Measurements from ENCODE around the gene LRMDA.

Gene LRMDA

GRCh38 chr10:76576276-76576962, 1145.0 kb downstream of the LRMDA start:
- H3K36me3 ChIP-seq (ENCODE audit: insufficient read depth, low read length): no peaks in the 10 kb centered on the region
- H3K9me3 ChIP-seq (ENCODE audit: insufficient read depth, low read length, severe bottlenecking): no peaks in the 10 kb centered on the region
- TF ChIP-seq EZH2 (IDR thresholded peaks at IDR 0.05; ENCODE audit: borderline replicate concordance, low read depth, low read length, severe bottlenecking) (no peak), CTCF (IDR thresholded peaks at IDR 0.05; ENCODE audit: borderline replicate concordance, extremely low read depth, low read length, poor library complexity, severe bottlenecking) (no peak)
- H3K4me2 ChIP-seq (ENCODE audit: insufficient read depth, low read length): no peak overlapping the region
- no peak overlapping the region for H3K27ac ChIP-seq (ENCODE audit: low read length)
- ATAC-seq (ENCODE audit: insufficient read depth, low read depth) (no peak), DNase-seq (no peak)
- H3K79me2 ChIP-seq (ENCODE audit: insufficient read depth, low read length): no peaks in the 10 kb centered on the region
- no peaks in the 10 kb centered on the region for H3K4me1 ChIP-seq (ENCODE audit: insufficient read depth, low read length)
- H4K20me1 ChIP-seq (ENCODE audit: insufficient read depth, low read length): no peaks in the 10 kb centered on the region
- H3K9ac ChIP-seq (ENCODE audit: low read depth, low read length): no peak overlapping the region
- no peak overlapping the region for H2AFZ ChIP-seq (ENCODE audit: low read depth, low read length)
- H3K27me3 ChIP-seq (ENCODE audit: insufficient read depth, low read length, poor library complexity): no peaks in the 10 kb centered on the region
- no peak overlapping the region for H3K4me3 ChIP-seq (ENCODE audit: low read depth in 1 of 2, low read length in 2 of 2)

DNA sequence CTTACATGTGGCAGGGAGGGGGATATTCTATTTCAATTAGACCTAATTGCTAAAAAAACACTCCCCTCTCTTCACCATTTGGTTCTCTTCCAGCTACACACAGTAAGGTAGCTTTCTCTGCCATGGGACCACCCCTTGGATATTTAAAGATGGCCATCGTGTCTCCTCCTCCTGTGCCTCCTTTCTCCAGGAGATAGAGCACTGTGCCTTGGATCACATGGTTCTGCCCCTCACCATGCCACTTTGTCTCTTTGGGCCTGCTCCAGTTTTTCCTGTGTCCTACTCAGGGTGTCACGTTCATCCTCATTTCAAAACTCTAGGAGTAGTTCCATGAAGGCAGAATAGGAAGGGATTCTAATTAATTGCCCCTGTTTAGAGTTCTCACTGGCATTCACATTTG, 1146.0 kb downstream of the LRMDA start:
- no peaks in the 10 kb centered on the region for H3K4me1 ChIP-seq (ENCODE audit: insufficient read depth, low read length)
- H3K9me3 ChIP-seq (ENCODE audit: insufficient read depth, low read length, severe bottlenecking): no peaks in the 10 kb centered on the region
- no peak overlapping the region for H3K27ac ChIP-seq (ENCODE audit: low read length)
- DNase-seq: no peak
- no peak overlapping the region for H2AFZ ChIP-seq (ENCODE audit: low read depth, low read length)
- no peak for ATAC-seq (ENCODE audit: insufficient read depth, low read depth)
- H3K9ac ChIP-seq (ENCODE audit: low read depth, low read length): no peak overlapping the region
- no peaks in the 10 kb centered on the region for H4K20me1 ChIP-seq (ENCODE audit: insufficient read depth, low read length)
- TF ChIP-seq EZH2 (IDR thresholded peaks at IDR 0.05; ENCODE audit: borderline replicate concordance, low read depth, low read length, severe bottlenecking): no peak
- TF ChIP-seq CTCF (IDR thresholded peaks at IDR 0.05; ENCODE audit: borderline replicate concordance, extremely low read depth, low read length, poor library complexity, severe bottlenecking): no peak
- H3K79me2 ChIP-seq (ENCODE audit: insufficient read depth, low read length): no peaks in the 10 kb centered on the region
- no peak overlapping the region for H3K4me3 ChIP-seq (ENCODE audit: low read depth in 1 of 2, low read length in 2 of 2)
- H3K36me3 ChIP-seq (ENCODE audit: insufficient read depth, low read length): no peaks in the 10 kb centered on the region
- H3K4me2 ChIP-seq (ENCODE audit: insufficient read depth, low read length): no peak overlapping the region
- H3K27me3 ChIP-seq (ENCODE audit: insufficient read depth, low read length, poor library complexity): no peaks in the 10 kb centered on the region

GRCh38 chr10:76581506-76582256, 1150.3 kb downstream of the LRMDA start:
- no peak for DNase-seq
- H3K4me1 ChIP-seq (ENCODE audit: insufficient read depth, low read length): no peaks in the 10 kb centered on the region
- no peak for TF ChIP-seq EZH2 (IDR thresholded peaks at IDR 0.05; ENCODE audit: borderline replicate concordance, low read depth, low read length, severe bottlenecking)
- TF ChIP-seq CTCF (IDR thresholded peaks at IDR 0.05; ENCODE audit: borderline replicate concordance, extremely low read depth, low read length, poor library complexity, severe bottlenecking): no peak
- no peaks in the 10 kb centered on the region for H3K79me2 ChIP-seq (ENCODE audit: insufficient read depth, low read length)
- no peaks in the 10 kb centered on the region for H4K20me1 ChIP-seq (ENCODE audit: insufficient read depth, low read length)
- no peaks in the 10 kb centered on the region for H3K9me3 ChIP-seq (ENCODE audit: insufficient read depth, low read length, severe bottlenecking)
- H3K9ac ChIP-seq (ENCODE audit: low read depth, low read length): no peak overlapping the region
- no peaks in the 10 kb centered on the region for H3K36me3 ChIP-seq (ENCODE audit: insufficient read depth, low read length)
- no peak overlapping the region for H3K4me3 ChIP-seq (ENCODE audit: low read depth in 1 of 2, low read length in 2 of 2)
- H3K4me2 ChIP-seq (ENCODE audit: insufficient read depth, low read length): no peak overlapping the region
- no peak for ATAC-seq (ENCODE audit: insufficient read depth, low read depth)
- no peak overlapping the region for H2AFZ ChIP-seq (ENCODE audit: low read depth, low read length)
- H3K27me3 ChIP-seq (ENCODE audit: insufficient read depth, low read length, poor library complexity): no peaks in the 10 kb centered on the region
- H3K27ac ChIP-seq (ENCODE audit: low read length): no peak overlapping the region

All from DND-41 (cell line).